ENCODE results near the gene TUB.

The TUB gene

GRCh38 chr11:8098361-8098760 lies 17.4 kb downstream of the TUB start:
- TF ChIP-seq ZFHX2 (tag by site-specific recombination; conservative IDR thresholded peaks at IDR 0.05) (no peak), ZNF274 (IDR thresholded peaks at IDR 0.05; ENCODE audit: low read length) (no peak), ZNF274 (tag by site-specific recombination; IDR thresholded peaks at IDR 0.05; ENCODE audit: borderline replicate concordance) (no peak), ZSCAN4 (tag by site-specific recombination; IDR thresholded peaks at IDR 0.05) (no peak), ZNF501 (tag by site-specific recombination; IDR thresholded peaks at IDR 0.05) (no peak)
- CTCF ChIA-PET: interaction anchor here (0.6 to 19.6 kb wide), 18 partner anchors 10 to 467 kb away, joined by 3 to 532 read pairs (median 9); partner anchors contain the start of genes EIF3F and TUB
- H3K36me3 ChIP-seq (ENCODE audit: control insufficient read depth in 2 of 2, insufficient read depth in 1 of 2, low read length in 2 of 2): peaks cover 0 to 100% of the 10 kb centered on the region in 2 experiments; a peak in 1 of 3 replicates
- H3K4me3 ChIP-seq (ENCODE audit: low read depth, low read length): no peak overlapping the region
- POLR2A ChIA-PET: interaction anchor here (1.3 to 1.4 kb wide), 2 partner anchors 95 to 111 kb away, joined by 3 read pairs; partner anchors contain the start of gene EIF3F
- H3K27ac ChIP-seq (ENCODE audit: extremely low read depth, low read depth, low read length): no peak overlapping the region
- no peaks in the 10 kb centered on the region for H3K9me3 ChIP-seq (ENCODE audit: control insufficient read depth, insufficient read depth, low read depth, low read length)
- H3K4me1 ChIP-seq (ENCODE audit: control insufficient read depth, insufficient read depth, low read length): no peaks in the 10 kb centered on the region

GRCh38 chr11:8098879-8099278 lies 17.9 kb downstream of the TUB start:
- H3K4me3 ChIP-seq (ENCODE audit: low read depth, low read length): no peak overlapping the region
- no peaks in the 10 kb centered on the region for H3K9me3 ChIP-seq (ENCODE audit: control insufficient read depth, insufficient read depth, low read depth, low read length)
- peaks cover 0 to 100% of the 10 kb centered on the region in 2 experiments; a peak in 1 of 3 replicates for H3K36me3 ChIP-seq (ENCODE audit: control insufficient read depth in 2 of 2, insufficient read depth in 1 of 2, low read length in 2 of 2)
- no peak overlapping the region for H3K27ac ChIP-seq (ENCODE audit: extremely low read depth, low read depth, low read length)
- CTCF ChIA-PET: interaction anchor here (0.6 to 19.6 kb wide), 41 partner anchors 10 to 1651 kb away, joined by 3 to 532 read pairs (median 5); partner anchors contain the start of genes EIF3F and TUB
- POLR2A ChIA-PET: interaction anchor here (0.6 to 1.4 kb wide), 4 partner anchors 77 to 112 kb away, joined by 3 to 5 read pairs (median 4); partner anchors contain the start of gene EIF3F
- no peaks in the 10 kb centered on the region for H3K4me1 ChIP-seq (ENCODE audit: control insufficient read depth, insufficient read depth, low read length)
- TF ChIP-seq ZNF645 (tag by site-specific recombination; IDR thresholded peaks at IDR 0.05) (no peak), ZNF292 (tag by site-specific recombination; IDR thresholded peaks at IDR 0.05; ENCODE audit: borderline replicate concordance, low read depth) (no peak), ZNF707 (tag by site-specific recombination; IDR thresholded peaks at IDR 0.05) (no peak), PRDM6 (tag by site-specific recombination; IDR thresholded peaks at IDR 0.05) (no peak), ZNF184 (tag by site-specific recombination; IDR thresholded peaks at IDR 0.05) (no peak), ZNF555 (tag by site-specific recombination; conservative IDR thresholded peaks at IDR 0.05) (no peak), ZFP3 (tag by site-specific recombination; IDR thresholded peaks at IDR 0.05; ENCODE audit: low read depth) (no peak), YY2 (tag by site-specific recombination; IDR thresholded peaks at IDR 0.05) (no peak), ZBTB49 (tag by site-specific recombination; IDR thresholded peaks at IDR 0.05; ENCODE audit: low read depth) (no peak), ZNF155 (tag by site-specific recombination; IDR thresholded peaks at IDR 0.05) (no peak), ZBTB10 (tag by site-specific recombination; IDR thresholded peaks at IDR 0.05) (no peak), ZNF341 (tag by site-specific recombination; IDR thresholded peaks at IDR 0.05; ENCODE audit: low read depth) (no peak), ZNF26 (tag by site-specific recombination; IDR thresholded peaks at IDR 0.05) (no peak), WT1 (tag by site-specific recombination; IDR thresholded peaks at IDR 0.05) (no peak), ZBTB44 (tag by site-specific recombination; IDR thresholded peaks at IDR 0.05) (no peak), KLF1 (tag by site-specific recombination; IDR thresholded peaks at IDR 0.05) (no peak)
